Stimulated activated memory B cell treated with anti-CD40 and anti-IgM and Interleukin-4, amounts not matched to agents 10 μg/mL and 1 μg/mL and 100 μg/mL, for 72 hours (primary cell): ENCODE results near the gene NBEA.

ENCODE experiments used
- ATAC-seq: fragments of 150-1000 bp; cut with Tn5 transposase; 2 replicates; pipeline ENCODE4 v1.10.0; 2021
- H3K27ac Mint-ChIP-seq: one replicate; pipeline ENCODE4 v1.8.0; 2022; ENCODE audit warnings: mild to moderate bottlenecking, mixed read lengths
- H3K27me3 Mint-ChIP-seq: one replicate; pipeline ENCODE4 v1.8.0; 2022; ENCODE audit warnings: mixed read lengths
- H3K36me3 Mint-ChIP-seq: one replicate; pipeline ENCODE4 v1.8.0; 2022; ENCODE audit warnings: mixed read lengths
- H3K4me1 Mint-ChIP-seq: one replicate; pipeline ENCODE4 v1.8.0; 2022; ENCODE audit warnings: mixed read lengths
- H3K4me3 Mint-ChIP-seq: one replicate; pipeline ENCODE4 v1.8.0; 2022; ENCODE audit warnings: mild to moderate bottlenecking, moderate library complexity, mixed read lengths
- H3K9me3 Mint-ChIP-seq: one replicate; pipeline ENCODE4 v1.8.0; 2022; ENCODE audit warnings: mixed read lengths

Gene NBEA

DNA sequence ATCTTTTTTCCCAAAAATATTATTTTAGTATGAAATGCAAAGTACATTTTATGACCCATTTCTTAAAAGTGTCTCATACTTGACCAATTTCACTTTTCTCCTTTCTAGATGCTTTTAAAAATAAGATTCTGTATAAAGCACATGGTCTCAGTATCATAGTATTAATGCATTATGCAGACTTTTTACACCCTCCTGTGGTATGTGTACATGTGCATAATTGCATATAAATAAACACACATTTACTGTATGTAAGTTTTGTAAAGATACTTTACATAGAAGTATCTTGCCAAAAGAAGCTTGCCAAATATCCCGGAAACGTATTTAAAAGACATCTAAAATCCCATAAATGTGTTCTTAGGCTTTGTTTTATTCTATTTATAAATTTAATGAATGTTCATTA is 619.5 kb downstream of the NBEA start:
- H3K9me3 Mint-ChIP-seq: no peaks in the 10 kb centered on the region
- H3K27ac Mint-ChIP-seq: no peak overlapping the region
- ATAC-seq: no peak
- H3K27me3 Mint-ChIP-seq: no peaks in the 10 kb centered on the region
- H3K4me3 Mint-ChIP-seq: no peak overlapping the region
- H3K36me3 Mint-ChIP-seq: no peaks in the 10 kb centered on the region
- H3K4me1 Mint-ChIP-seq: no peaks in the 10 kb centered on the region

DNA sequence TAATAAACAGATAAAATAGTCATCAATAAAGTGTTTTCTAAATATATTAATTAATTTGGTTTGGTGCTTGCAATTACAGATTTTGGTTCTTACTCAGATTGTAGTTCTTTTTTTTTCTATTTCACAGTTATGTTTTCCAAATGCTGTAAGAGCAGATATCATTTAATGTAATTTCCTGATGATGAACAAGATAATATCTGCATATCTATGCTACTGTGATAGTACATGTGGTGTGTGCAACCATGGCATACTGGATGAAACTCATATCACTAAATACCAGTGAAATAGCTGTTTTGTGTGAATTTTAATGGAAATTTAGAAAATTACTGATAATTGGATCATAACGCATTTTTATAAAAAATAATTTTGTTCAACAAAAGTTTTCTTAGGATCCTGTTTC is 623.2 kb downstream of the NBEA start:
- ATAC-seq: no peak

DNA sequence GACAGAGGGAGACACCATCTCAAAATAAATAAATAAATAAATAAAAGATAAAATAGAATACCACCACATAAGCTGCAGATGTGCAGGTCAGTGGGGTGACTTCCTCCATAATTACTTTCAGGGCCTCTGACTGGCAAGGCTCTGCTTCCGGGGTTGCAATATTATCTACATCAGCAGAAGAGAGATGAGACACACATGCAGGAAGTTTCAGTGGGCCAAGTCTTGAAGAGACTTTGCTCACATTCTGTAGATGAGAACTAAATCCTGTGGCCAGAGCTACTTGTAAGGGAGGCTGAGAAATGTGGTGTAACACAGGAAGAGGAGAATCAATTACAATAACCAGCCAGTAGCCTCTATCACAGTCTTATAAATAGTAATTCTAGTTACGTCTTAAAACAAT is 624.3 kb downstream of the NBEA start:
- Mint-ChIP-seq H3K27ac (no peak overlapping the region), H3K9me3 (no peaks in the 10 kb centered on the region), H3K4me1 (no peaks in the 10 kb centered on the region), H3K27me3 (no peaks in the 10 kb centered on the region), H3K36me3 (peaks cover 5% of the 10 kb centered on the region), H3K4me3 (no peak overlapping the region)
- no peak for ATAC-seq

More for the DNA sequence above, 623.2 kb downstream of the NBEA start:
- Mint-ChIP-seq H3K27me3 (no peaks in the 10 kb centered on the region), H3K9me3 (no peaks in the 10 kb centered on the region), H3K4me1 (no peaks in the 10 kb centered on the region), H3K36me3 (peaks cover 5% of the 10 kb centered on the region), H3K4me3 (no peak overlapping the region), H3K27ac (no peak overlapping the region)

DNA sequence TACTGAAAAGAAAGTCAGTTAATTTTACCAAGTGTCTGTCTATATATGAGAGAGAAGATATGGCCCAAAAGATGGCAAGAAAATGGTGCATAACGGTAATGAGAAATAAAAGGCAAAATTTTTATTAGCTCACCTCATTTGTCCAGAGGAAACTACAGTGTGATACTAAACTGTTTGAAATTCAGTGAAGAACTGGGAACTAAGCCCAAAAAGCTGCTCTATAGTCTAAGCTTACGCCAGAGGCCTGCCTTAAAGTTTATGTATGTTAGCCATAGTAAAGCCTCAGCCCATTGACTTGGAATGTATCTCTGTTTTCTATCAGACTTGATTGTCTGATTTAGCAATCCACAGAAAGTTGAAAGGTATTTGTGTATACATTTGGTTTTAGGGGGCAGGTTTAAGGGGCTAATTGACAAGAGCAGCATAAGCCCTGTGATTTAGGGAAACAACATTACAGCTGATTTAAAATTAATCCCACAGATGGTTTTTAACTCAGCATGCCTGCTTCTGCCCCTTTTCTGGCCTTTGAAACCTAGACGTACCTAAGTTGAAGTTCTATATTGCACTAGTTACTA is 625.4 kb downstream of the NBEA start:
- no peaks in the 10 kb centered on the region for H3K9me3 Mint-ChIP-seq
- no peak for ATAC-seq
- H3K4me1 Mint-ChIP-seq: no peaks in the 10 kb centered on the region
- H3K4me3 Mint-ChIP-seq: no peak overlapping the region
- peaks cover 5% of the 10 kb centered on the region for H3K36me3 Mint-ChIP-seq
- no peaks in the 10 kb centered on the region for H3K27me3 Mint-ChIP-seq
- H3K27ac Mint-ChIP-seq: no peak overlapping the region

DNA sequence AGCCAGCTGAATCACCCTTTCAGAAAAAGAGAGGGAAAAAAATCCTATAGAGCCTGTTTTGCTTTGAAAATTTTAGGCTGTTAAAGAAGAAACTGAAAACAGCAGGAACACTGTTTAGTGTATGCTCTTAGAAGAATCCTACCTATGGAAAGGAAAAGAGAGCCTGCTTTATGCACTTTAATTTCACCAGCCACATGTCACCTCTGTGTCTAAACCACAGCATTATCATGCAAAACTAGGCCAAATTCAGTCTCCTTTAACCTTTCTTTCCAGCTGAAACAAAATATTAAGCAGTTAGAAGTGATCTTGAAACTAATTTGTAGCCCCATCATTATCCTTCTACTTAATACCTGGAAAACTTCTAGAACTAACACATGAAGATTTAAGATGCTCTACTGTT is 631.6 kb downstream of the NBEA start:
- Mint-ChIP-seq H3K9me3 (no peaks in the 10 kb centered on the region), H3K4me1 (no peaks in the 10 kb centered on the region), H3K27ac (no peak overlapping the region), H3K4me3 (no peak overlapping the region), H3K36me3 (no peaks in the 10 kb centered on the region), H3K27me3 (no peaks in the 10 kb centered on the region)
- ATAC-seq: no peak

DNA sequence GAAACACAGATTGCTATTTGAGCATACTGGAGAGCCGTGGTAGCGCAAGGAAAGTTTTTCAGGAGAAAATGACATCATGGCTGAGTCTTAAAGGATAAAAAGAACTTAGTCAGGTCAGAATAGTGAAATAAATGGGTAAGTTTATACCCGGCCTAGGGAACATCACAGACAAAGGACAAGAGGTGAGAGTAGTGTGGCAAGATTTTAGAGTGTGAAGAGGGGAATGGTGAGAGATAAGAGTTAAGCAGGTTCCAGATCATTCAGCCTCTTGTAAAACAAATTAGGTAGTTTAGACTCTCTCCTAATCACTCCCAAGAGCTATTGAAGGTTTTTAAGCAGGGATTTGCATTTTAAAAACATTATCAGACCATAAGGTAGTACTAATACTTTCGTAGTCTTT is 650.4 kb downstream of the NBEA start:
- no peak for ATAC-seq
- Mint-ChIP-seq H3K27ac (no peak overlapping the region), H3K36me3 (peaks cover 7% of the 10 kb centered on the region), H3K9me3 (no peaks in the 10 kb centered on the region), H3K4me1 (no peaks in the 10 kb centered on the region), H3K4me3 (no peak overlapping the region), H3K27me3 (no peaks in the 10 kb centered on the region)

DNA sequence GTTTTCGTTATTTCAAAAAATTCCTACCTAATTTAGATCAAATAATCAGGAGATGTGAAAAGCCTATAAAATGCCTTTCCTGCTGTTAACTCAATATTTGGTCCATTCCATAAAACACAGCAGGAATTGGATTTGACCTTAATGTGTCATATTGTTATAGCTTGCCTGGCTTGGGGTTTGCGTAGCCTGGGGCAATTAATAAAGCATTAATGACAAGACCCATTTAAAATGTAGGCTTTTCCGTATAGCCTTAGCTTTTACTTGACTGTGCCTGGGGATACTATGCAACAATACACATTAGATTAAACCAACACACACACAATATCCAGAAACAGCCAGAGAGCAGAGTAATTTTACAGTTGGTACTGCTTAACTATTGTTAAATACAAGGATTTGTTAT is 651.6 kb downstream of the NBEA start:
- Mint-ChIP-seq H3K4me1 (no peaks in the 10 kb centered on the region), H3K36me3 (peaks cover 7% of the 10 kb centered on the region), H3K4me3 (no peak overlapping the region), H3K27ac (no peak overlapping the region), H3K27me3 (no peaks in the 10 kb centered on the region), H3K9me3 (no peaks in the 10 kb centered on the region)
- no peak for ATAC-seq

DNA sequence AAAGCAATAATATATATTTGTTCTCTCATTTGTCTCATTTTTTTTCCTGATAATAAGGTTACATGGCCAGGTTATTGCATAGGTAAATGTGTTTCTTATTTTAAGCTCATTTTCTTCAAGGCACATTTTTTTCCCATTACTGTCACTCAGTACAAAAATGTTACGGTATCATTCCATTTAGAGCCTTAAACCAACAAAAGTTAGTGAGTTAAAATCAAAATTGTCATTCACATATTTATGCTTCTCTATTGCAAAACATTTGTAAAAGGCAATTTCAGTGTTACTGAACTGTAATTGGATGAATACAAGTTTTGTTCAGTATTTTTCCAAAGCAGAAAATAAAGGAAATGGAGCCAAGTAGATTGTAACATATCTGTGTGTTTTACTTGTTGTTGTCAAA is 652.0 kb downstream of the NBEA start:
- no peak overlapping the region for H3K4me3 Mint-ChIP-seq
- peaks cover 7% of the 10 kb centered on the region for H3K36me3 Mint-ChIP-seq
- H3K4me1 Mint-ChIP-seq: no peaks in the 10 kb centered on the region
- no peak for ATAC-seq
- no peaks in the 10 kb centered on the region for H3K27me3 Mint-ChIP-seq
- H3K9me3 Mint-ChIP-seq: no peaks in the 10 kb centered on the region
- H3K27ac Mint-ChIP-seq: no peak overlapping the region

DNA sequence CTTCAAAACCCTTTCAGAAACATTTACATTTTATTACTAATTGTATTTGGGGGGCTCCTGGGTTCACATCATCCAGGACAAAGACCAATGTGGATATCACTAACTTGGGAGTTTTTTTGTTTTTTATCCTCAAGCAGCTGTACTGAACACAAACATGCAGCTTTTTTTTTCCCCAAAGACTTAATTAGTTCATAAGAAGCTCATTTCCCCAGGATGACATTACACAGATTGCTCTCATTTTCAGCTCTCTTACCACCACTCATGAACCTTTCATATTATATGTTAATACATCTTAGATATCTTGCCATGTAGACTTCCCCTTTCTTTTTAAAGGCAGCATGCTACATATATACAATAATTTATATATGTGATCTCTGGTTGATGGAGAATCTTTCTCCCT is 653.1 kb downstream of the NBEA start:
- H3K27ac Mint-ChIP-seq: no peak overlapping the region
- H3K4me1 Mint-ChIP-seq: no peaks in the 10 kb centered on the region
- no peaks in the 10 kb centered on the region for H3K27me3 Mint-ChIP-seq
- no peak overlapping the region for H3K4me3 Mint-ChIP-seq
- no peak for ATAC-seq
- peaks cover 7% of the 10 kb centered on the region for H3K36me3 Mint-ChIP-seq
- no peaks in the 10 kb centered on the region for H3K9me3 Mint-ChIP-seq

DNA sequence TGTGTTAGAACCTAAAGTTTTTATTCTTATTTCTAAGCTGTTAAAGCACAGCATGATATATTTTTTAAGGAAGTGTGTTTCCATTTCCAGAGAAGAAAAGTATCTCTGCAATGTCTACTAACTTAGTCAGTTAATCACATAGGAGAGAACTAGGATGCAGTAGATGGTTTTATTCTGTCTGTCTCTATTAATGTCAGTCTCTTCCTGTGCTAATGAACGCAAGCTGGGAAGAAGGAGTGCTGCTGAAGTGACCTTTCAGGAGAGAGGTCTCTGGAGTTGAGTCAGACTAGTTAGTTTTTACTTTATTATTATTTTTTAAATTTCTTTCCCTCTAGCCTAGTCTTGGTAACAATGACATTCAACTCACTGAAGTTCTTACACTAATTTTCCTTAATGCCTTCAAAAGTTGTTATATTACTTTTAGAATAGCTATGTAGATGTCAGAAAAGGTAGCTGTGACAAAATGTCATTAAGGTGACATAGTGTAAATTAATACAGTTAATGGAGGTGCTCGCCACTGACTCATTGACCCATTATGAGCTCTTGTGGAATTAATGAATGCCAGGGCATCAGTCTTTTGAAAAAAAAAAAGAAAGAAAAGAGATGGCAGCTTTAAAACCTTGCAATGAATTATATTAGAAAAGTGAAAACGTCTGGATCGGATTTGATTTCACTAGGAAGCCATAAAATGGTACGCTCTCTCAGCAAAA is 654.4 kb downstream of the NBEA start:
- no peaks in the 10 kb centered on the region for H3K9me3 Mint-ChIP-seq
- no peak for ATAC-seq
- peaks cover 7% of the 10 kb centered on the region for H3K36me3 Mint-ChIP-seq
- no peak overlapping the region for H3K4me3 Mint-ChIP-seq
- H3K27me3 Mint-ChIP-seq: no peaks in the 10 kb centered on the region
- no peaks in the 10 kb centered on the region for H3K4me1 Mint-ChIP-seq
- H3K27ac Mint-ChIP-seq: no peak overlapping the region

DNA sequence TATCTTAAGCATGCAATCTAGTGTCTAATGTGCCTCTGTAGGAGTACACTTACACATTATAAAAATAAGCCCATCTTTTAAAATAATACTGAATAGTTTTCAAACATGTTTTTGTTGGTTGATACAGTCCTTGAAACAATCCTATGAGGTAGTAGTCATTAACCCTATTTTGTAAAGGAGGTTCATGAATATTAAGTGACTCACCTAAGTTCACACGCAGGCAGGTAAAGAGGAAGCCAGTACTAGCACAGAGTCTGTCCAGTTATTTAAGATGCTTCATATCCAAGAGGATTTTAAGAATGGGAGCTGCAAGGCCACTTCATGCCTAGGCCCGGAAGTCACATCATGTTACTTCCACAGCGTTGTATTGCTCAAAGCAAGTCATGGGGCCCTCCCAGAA is 655.4 kb downstream of the NBEA start:
- H3K9me3 Mint-ChIP-seq: no peaks in the 10 kb centered on the region
- no peaks in the 10 kb centered on the region for H3K27me3 Mint-ChIP-seq
- ATAC-seq: no peak
- H3K36me3 Mint-ChIP-seq: peaks cover 7% of the 10 kb centered on the region
- H3K27ac Mint-ChIP-seq: no peak overlapping the region
- H3K4me1 Mint-ChIP-seq: no peaks in the 10 kb centered on the region
- H3K4me3 Mint-ChIP-seq: no peak overlapping the region

DNA sequence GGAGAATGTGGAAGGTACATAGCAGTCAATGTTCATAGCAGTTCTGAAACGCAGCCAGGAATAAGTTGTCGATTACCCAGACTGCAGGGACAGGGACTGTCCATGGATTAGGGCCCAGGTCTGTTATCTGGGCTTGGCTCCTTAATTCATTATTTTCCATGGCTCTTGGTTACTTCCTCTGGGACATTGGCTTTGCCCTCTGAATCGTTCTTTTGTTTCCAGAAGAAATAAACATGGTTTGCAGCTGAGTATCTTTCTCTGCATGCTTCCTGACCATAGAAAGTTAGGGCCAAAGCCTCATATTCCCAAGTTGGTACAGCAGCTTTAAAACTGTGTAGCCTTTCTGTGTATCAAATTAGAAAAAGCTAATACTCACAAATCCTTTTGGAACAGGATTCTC is 656.2 kb downstream of the NBEA start:
- Mint-ChIP-seq H3K27me3 (no peaks in the 10 kb centered on the region), H3K4me1 (no peaks in the 10 kb centered on the region), H3K27ac (no peak overlapping the region), H3K36me3 (peaks cover 7% of the 10 kb centered on the region), H3K9me3 (no peaks in the 10 kb centered on the region), H3K4me3 (no peak overlapping the region)
- ATAC-seq: no peak

DNA sequence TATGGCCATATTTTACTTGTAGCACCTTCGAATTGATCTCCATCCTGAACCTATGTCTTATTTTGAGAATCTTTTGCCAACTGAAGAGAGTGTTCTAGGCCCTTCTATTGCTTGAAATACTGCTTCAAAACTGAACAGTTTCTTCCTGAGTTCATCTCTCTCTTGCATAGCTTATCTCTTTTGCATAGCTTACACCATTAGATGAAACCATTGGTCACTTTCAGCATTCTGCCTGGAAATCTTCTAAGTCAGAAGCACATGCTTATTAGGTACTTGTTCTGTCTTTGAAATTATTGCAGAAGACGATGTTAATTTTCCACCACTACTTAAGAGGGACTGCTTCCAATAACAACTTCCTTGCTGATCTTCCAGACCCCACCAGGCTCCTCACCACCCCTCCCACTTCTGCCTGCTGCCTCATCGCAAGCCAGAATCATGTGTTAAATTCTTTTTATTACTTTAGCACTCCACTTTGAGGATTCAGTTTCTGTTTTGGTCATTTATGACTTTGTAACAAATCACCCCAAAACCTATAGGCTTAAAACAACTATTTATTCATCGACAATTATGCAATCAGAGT is 656.8 kb downstream of the NBEA start:
- Mint-ChIP-seq H3K27me3 (no peaks in the 10 kb centered on the region), H3K27ac (no peak overlapping the region), H3K36me3 (peaks cover 7% of the 10 kb centered on the region), H3K9me3 (no peaks in the 10 kb centered on the region), H3K4me1 (no peaks in the 10 kb centered on the region), H3K4me3 (no peak overlapping the region)
- no peak for ATAC-seq

DNA sequence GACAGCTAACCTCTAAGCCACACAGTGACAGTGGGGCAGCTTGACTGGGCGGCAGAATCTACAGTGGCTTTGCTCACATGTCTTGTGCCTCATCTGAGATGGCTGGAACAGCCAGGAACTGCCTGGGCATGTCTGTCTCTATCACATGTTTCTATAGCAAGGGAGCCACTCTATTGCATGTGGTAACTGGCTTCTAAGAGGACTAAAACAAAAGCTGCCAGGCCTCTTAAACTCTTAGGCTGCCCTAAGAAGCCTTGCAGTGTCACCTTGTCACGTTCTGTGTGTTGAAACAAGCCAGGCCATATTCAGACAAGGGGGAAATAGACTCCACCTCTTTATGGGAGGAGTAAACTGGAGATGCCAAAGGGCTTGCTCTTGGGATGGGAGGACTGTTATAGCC is 657.3 kb downstream of the NBEA start:
- Mint-ChIP-seq H3K36me3 (peaks cover 7% of the 10 kb centered on the region), H3K4me3 (no peak overlapping the region), H3K4me1 (no peaks in the 10 kb centered on the region), H3K27ac (no peak overlapping the region), H3K9me3 (no peaks in the 10 kb centered on the region), H3K27me3 (no peaks in the 10 kb centered on the region)
- no peak for ATAC-seq

DNA sequence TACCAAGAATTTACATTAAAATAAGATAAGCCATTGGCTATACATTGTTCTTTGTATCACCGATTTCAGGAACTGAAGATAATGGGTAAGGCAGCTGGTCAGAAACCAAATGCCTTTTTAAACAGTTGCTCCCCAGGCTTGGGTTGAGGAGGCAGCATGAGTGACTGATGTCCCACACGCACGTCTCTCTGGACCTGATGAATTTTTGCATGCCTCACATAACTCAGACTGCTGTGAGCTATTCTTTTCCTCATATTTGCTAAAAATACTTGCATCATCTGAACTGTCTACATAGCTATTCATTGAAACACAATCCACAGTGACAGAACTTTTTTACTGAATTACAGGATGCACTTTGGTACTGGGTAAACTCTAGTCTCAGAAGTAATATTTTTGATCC is 658.1 kb downstream of the NBEA start:
- no peak for ATAC-seq
- H3K27me3 Mint-ChIP-seq: no peaks in the 10 kb centered on the region

DNA sequence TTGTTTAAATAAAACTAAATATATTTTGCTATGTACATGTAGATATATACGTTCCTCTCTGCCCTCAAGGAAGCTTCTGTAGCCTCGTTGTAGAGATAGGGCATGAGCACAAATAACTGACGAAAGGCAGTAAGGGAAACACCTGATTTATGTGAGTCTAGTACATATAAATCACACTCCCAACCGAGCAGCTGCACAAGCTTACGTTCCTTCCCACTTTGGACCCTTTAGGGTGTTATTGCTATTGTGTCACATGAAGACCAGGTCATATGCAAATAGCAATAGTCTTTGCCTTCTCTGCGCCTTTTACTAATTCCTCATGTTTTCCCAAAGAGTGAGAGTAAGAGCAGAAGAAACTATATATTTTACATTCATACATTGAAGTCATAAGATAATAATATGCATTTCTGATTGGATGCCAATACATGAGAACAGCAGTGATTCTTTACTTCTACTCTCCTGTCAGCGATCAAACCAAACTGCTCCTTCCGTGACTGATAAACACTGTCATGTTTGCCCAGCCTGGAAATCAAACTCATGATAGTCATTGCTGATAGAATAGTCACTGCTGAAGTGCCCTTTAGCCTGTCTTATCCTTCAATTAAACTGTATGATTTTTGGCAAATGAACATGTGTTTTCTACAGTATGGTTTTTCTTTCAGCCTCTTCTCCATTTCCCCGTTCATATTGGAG is 661.7 kb downstream of the NBEA start:
- no peak for ATAC-seq
- H3K9me3 Mint-ChIP-seq: no peaks in the 10 kb centered on the region
- H3K4me3 Mint-ChIP-seq: no peak overlapping the region
- H3K4me1 Mint-ChIP-seq: no peaks in the 10 kb centered on the region
- H3K27me3 Mint-ChIP-seq: no peaks in the 10 kb centered on the region
- H3K36me3 Mint-ChIP-seq: peaks cover 6% of the 10 kb centered on the region
- no peak overlapping the region for H3K27ac Mint-ChIP-seq

More for the DNA sequence above, 658.1 kb downstream of the NBEA start:
- H3K4me3 Mint-ChIP-seq: no peak overlapping the region
- H3K9me3 Mint-ChIP-seq: no peaks in the 10 kb centered on the region
- H3K4me1 Mint-ChIP-seq: no peaks in the 10 kb centered on the region
- no peak overlapping the region for H3K27ac Mint-ChIP-seq
- peaks cover 7% of the 10 kb centered on the region for H3K36me3 Mint-ChIP-seq
